GM21576 (cell line): ENCODE measurements around the gene CC2D2A.
"Not testable (repeated sequence)": the region's sequence is repeated elsewhere in the genome, so short reads cannot be mapped to it uniquely, and the experiment has no call there.

Source experiments
- ATAC-seq: cut with Tn5 transposase; IDR thresholded peaks from one replicate; pipeline ENCODE4 v1.9.1; 2021; ENCODE audit warnings: mild to moderate bottlenecking, moderate library complexity; ENCODE audit not compliant: unreplicated experiment

Gene CC2D2A

DNA sequence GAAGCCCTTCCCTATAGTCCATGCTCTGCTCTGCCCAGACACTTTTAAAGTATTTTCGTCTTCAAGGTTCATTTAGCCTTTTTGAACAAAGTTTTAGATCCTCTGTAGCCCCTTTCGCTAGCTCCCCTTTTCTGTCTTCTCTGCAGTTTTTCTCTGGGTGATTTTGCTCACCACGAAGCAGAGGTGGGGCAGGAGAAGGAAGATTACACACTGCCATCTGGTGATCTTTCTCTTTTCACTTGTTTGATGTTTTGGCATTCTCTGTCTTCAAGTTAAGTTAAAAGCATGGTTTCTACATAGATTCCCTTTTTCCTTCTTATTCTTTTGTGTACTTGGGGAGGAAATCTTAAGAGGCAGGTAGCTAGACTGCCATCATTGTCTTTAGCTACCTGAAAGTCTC is 43.9 kb downstream of the CC2D2A start:
- no peak for ATAC-seq

GRCh38 chr4:15515106-15515505 is 45.4 kb downstream of the CC2D2A start:
- ATAC-seq, result no peak

GRCh38 chr4:15516494-15516893 is 46.8 kb downstream of the CC2D2A start:
- ATAC-seq, result no peak

DNA sequence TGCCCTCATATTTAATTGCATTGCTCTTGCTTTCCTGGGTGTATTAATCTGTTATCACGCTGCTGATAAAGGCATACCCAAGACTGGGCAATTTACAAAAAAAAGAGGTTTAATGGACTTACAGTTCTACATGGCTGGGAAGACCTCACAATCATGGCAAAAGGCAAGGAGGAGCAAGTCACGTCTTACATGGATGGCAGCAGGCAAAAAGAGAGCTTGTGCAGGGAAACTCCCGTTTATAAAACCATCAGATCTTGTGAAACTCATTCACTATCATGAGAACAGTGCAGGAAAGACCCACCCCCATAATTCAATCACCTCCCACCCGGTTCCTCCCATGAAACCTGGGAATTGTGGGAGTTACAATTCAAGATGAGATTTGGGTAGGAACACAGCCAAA is 48.0 kb downstream of the CC2D2A start:
- not testable (repeated sequence) for ATAC-seq

DNA sequence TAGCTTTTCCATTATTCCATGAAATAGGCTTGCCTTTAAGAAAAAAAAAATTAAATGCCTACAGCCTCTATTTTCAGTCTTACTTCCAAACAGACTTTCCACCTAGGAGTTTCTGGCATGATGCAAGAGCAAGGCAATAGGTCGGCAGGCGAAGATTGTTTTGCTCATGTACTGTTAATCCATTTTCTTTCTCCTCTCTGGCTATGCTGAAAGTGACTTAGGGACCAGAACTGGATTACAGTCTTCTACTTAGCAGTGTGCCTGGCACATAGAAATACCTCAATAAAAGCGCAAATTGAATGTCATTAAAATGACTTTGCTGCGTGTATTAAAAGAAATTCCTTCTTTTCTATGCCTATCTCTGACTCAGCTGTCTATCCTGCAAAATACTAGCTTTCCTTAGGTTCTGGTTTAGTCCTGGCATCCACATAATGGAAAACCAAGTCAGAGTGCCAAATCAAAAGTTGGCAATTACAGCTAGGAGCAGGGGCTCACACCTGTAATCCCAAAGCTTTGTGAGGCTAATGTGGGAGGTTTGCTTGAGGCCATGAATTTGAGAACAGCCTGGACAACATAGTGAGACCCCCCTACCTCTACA is 51.9 kb downstream of the CC2D2A start:
- ATAC-seq, result no peak

- no peak for ATAC-seq
Measured at GRCh38 chr4:15525080-15525479, 55.4 kb downstream of the CC2D2A start.

DNA sequence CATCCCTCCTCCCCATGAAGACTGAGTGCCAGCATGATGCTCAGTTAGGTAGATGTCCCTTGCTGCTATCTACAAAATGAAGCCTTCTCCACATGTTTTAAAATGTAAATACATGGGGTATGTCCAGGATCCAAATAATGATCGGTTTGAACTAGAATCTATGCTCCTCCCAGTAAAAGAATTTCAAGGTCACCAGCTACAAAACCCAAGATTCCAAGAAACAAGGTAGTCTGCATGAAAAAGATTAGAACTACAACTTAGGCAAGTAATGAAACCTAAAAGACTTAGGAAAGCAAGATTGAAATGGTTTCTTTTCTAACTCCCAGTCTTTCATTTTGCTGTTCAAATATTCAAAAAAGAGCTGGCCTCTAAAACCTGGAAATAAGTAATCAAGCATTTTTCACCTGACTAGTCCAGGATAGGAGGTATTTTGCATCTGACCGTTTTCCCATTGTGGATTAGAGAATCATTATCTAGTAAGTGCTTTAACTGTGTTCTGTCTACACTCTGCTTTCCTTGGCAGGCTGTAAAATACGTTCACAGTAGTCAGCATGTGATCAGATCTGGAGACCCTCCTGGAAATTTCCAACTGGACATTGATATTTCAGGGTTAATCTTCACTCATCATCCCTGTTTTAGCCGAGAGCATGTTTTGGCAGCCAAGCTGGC is 57.4 kb downstream of the CC2D2A start:
- ATAC-seq, result no peak

- no peak for ATAC-seq
Measured at GRCh38 chr4:15531792-15532191, 62.1 kb downstream of the CC2D2A start.

DNA sequence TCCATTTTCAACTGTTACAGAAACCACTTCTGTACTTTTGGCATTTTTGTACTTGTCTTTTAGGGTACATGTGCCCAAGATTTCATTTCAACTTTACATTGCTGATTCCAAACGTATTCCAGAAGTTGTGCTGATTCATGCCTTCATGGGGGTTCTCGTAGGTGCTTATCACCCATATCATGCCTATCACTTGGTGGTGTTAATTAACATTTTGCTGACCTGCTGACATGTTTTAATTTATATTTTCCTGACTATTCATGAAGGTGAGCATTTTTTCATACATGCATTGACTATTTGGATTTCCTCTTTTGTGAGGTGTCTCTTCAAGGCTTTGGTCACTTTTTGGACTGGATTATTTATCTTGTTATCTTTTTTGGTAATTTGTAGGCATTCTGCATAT is 64.1 kb downstream of the CC2D2A start:
- ATAC-seq, result no peak

GRCh38 chr4:15535599-15535998 is 65.9 kb downstream of the CC2D2A start:
- ATAC-seq, result no peak

- no peak for ATAC-seq
Measured at GRCh38 chr4:15536552-15537499, 67.1 kb downstream of the CC2D2A start.

- no peak for ATAC-seq
Measured at GRCh38 chr4:15541941-15542340, 72.3 kb downstream of the CC2D2A start.

DNA sequence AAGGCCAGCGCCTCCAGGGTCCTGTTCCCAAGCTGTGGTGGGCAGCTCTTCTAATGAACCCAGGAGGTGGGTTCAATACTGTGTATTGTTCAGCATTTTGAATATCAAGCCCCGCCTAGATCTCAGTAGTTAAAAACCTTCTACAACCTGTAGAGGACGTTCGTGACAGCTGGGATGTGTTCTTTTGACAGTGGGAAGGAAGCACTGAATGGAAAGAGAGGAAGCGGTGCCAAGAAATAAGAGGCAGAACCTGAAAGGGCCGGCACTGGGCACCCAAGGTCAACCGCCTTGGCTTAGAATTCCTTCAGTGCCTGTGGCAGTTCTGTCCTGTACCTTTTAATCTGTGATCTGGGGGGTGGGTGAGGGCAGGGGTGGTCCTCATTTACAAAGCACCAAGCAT is 73.1 kb downstream of the CC2D2A start:
- no peak for ATAC-seq

- ATAC-seq, result no peak
Measured at GRCh38 chr4:15543537-15544247, 74.0 kb downstream of the CC2D2A start.

GRCh38 chr4:15544248-15544729 is 74.6 kb downstream of the CC2D2A start:
- ATAC-seq, result no peak

DNA sequence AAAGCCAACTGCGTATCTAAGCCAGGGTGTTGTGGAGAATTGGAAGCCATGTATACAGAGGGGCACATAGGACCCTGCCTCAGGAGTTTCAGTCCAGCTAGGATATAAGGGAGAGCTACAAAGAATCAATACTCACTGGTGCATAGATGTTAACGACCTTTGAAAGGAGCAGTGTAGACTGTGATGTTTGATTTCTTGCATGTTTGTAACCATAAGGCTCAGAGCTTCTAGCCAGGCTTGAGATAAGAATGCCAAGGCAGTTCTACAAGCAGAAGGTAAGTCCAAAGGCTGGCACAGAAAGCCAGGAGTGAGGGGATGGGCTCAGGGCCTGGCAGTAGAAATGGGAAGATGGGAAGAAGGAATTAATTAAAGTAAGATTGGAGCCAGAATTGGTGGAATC is 75.7 kb downstream of the CC2D2A start:
- no peak for ATAC-seq

- no peak for ATAC-seq
Measured at GRCh38 chr4:15547392-15547791, 77.7 kb downstream of the CC2D2A start.

DNA sequence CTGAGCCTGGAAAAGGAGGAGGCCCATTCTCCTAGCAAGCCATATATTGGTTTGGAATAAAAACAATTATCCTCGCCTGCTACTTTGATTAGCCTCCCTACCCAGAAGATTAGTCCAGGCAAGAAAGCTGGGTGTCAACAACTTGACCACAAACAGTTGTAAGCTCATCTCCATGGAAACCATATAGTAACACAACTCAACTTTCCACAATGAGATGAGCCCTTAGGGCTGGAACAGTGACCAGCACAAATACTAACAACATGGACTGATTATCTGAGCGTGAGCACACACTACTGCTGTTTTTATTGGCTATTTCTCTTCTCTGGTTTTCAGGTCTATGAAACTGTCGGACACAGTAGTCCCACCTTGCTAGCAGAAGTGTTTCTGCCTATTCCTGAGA is 80.8 kb downstream of the CC2D2A start:
- ATAC-seq, result no peak

DNA sequence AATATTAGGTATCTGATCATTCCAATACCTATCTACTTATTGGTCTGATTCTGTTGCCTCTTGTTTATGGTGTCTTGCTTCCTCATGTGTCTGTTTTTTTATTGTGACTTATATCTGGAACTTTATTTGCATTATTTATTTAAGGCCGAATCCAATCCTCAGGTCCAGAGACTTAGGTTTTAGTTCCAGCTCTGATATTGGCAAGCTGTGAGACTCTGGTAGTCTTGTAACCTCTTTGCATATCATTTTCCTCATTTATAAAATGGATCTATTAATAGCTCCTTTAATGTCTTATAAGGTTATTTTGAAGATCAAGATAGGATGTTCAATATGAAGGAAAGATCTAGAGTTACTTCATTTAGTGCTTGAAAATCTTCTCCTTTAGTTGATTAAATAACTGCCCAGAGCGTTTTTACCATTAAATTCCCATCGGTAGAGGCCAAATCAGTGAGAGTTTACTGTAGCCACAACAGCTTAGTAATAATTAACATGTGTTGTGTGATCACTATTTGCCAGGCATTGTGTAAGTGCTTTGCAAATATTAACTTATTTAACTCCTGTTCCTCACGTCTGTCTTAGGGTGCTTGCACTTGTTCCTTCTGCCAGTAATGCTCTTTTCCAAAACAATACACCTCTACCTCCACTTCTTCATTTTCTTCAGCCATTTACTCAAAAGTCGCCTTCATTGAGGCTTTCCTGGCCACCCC is 82.2 kb downstream of the CC2D2A start:
- ATAC-seq, result no peak

DNA sequence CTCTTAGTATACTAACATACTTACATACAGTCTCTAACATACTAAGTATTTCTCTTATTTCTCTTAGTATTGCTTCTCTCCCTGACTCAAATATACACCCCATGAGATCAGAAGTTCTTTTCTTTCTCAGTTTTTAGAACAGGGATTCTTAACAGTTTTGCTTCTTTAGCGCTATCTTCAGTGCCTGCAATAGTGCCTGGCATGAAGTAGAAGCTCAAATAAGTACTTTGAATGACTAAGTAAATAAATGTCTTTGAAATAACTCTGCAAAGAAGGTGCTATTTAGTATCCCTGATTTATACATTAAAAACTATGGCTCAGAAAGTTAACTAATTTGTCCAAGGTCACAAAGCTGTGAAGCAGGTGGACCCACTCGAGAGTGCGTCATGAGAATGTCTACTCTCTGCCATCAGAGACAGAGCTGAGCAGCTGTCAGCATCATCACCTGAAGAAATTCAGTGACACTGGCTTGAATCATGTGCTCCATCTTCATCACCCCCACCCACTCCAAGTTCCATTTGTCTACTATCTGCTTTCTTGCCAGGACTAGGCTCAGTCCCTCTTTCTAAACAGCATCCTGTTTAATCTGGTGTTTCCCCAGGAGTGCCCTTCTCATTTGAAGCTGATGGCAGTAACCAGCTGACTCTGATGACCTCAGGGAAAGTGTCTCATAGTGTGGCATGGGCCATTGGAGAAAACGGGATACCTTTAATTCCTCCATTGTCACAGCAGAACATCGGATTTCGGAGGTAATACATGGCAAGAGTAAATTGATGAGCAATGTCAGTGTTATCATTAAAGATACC is 83.1 kb downstream of the CC2D2A start:
- ATAC-seq, result no peak
